SK-N-SH (cell line): ENCODE data around the gene ZNF469. TPM values are rescaled to one million over a fixed set of nuclear protein-coding genes. Genes with fewer than 3 reads are reported as not detected.

Experiments used
- CTCF ChIA-PET: fragments of 300-600, 350-600 bp; formaldehyde crosslinking; extraction: SDS; loops from one replicate; lab custom pipeline; 2021; lab: Yijun Ruan, JAX
- POLR2A ChIA-PET: fragments of 350-600 bp; sonication (Branson Sonifier 250); formaldehyde crosslinking; extraction: SDS; loops from one replicate; lab custom pipeline; 2020; ENCODE audit warnings: antibody characterized with exemption, inconsistent platforms; lab: Yijun Ruan, JAX
- DNase-seq: peaks from one replicate; pipeline ENCODE4 v3.0.0; 2012
- H2AFZ ChIP-seq: fragments of 200-600 bp; sonication (generic); 2 replicates; pipeline ENCODE4 v1.8.1; 2016; ENCODE audit warnings: antibody characterized with exemption, mild to moderate bottlenecking, low read depth
- H3F3A ChIP-seq: fragments of 200-600 bp; sonication (generic); replicated peaks from 2 replicates; pipeline ENCODE3; 2016; ENCODE audit warnings: antibody characterized with exemption, mild to moderate bottlenecking; ENCODE audit not compliant: insufficient read depth
- H3K27ac ChIP-seq, 2 experiments: fragments of 200-500 bp in 1 of 2; fragments of 200-600 bp in 1 of 2; sonication (Bioruptor generic) in 1 of 2; sonication (generic), shearing (Covaris generic) in 1 of 2; 2 replicates each; pipeline versions ENCODE4 v1.5.1 to v1.6.1; 2014 to 2016; ENCODE audit warnings: low read depth in 2 of 2, inconsistent platforms in 1 of 2, low read length in 1 of 2, mild to moderate bottlenecking in 1 of 2, mixed read lengths in 1 of 2
- H3K27me3 ChIP-seq: fragments of 200-600 bp; sonication (generic), shearing (Covaris generic); 2 replicates; pipeline ENCODE4 v1.6.1; 2016; ENCODE audit warnings: mixed run types; ENCODE audit not compliant: insufficient read depth
- H3K36me3 ChIP-seq, 2 experiments: fragments of 200-500 bp in 1 of 2; fragments of 200-600 bp in 1 of 2; sonication (Bioruptor generic) in 1 of 2; sonication (generic) in 1 of 2; replicated peaks in 1 of 2; 2 replicates each; pipeline versions ENCODE3 to v1.5.1; 2014 to 2016; ENCODE audit warnings: low read length in 1 of 2, mild to moderate bottlenecking in 1 of 2; ENCODE audit not compliant: insufficient read depth in 2 of 2, control insufficient read depth in 1 of 2
- H3K4me1 ChIP-seq, 2 experiments: fragments of 200-500 bp in 1 of 2; fragments of 200-600 bp in 1 of 2; sonication (Bioruptor generic) in 1 of 2; sonication (generic), shearing (Covaris generic) in 1 of 2; 2 replicates each; pipeline versions ENCODE4 v1.5.1 to v1.6.1; 2014 to 2016; ENCODE audit warnings: low read depth in 1 of 2, low read length in 1 of 2, mixed run types in 1 of 2; ENCODE audit not compliant: insufficient read depth in 2 of 2, control insufficient read depth in 1 of 2
- H3K4me2 ChIP-seq: fragments of 200-600 bp; sonication (generic), shearing (Covaris generic); 2 replicates; pipeline ENCODE4 v1.6.1; 2017; ENCODE audit warnings: mixed run types
- H3K4me3 ChIP-seq, 2 experiments: fragments of 200-500 bp in 1 of 2; fragments of 200-600 bp in 1 of 2; sonication (Bioruptor generic) in 1 of 2; sonication (generic), shearing (Covaris generic) in 1 of 2; 2 replicates each; pipeline versions ENCODE4 v1.5.1 to v1.8.1; 2014 to 2016; ENCODE audit warnings: low read depth in 2 of 2, inconsistent platforms in 1 of 2, low read length in 1 of 2, mild to moderate bottlenecking in 1 of 2, mixed read lengths in 1 of 2, moderate library complexity in 1 of 2
- H3K79me2 ChIP-seq: fragments of 200-600 bp; sonication (generic); 2 replicates; pipeline ENCODE4 v1.8.1; 2017; ENCODE audit warnings: mild to moderate bottlenecking; ENCODE audit not compliant: insufficient read depth
- H3K9ac ChIP-seq: fragments of 200-600 bp; sonication (generic); 2 replicates; pipeline ENCODE4 v1.6.1; 2017; ENCODE audit warnings: mixed run types
- H3K9me2 ChIP-seq: fragments of 200-600 bp; sonication (generic); 2 replicates; pipeline ENCODE4 v1.6.1; 2017; ENCODE audit warnings: mixed run types
- H3K9me3 ChIP-seq: fragments of 200-600 bp; sonication (generic); 2 replicates; pipeline ENCODE4 v1.6.1; 2017; ENCODE audit warnings: mixed run types, mild to moderate bottlenecking, moderate library complexity
- H4K20me1 ChIP-seq: fragments of 200-600 bp; sonication (generic); 2 replicates; pipeline ENCODE4 v1.6.1; 2017; ENCODE audit warnings: mild to moderate bottlenecking, mixed run types; ENCODE audit not compliant: insufficient read depth
- CHD2 ChIP-seq: fragments of 150-350 bp; IDR thresholded peaks from 2 replicates; pipeline ENCODE4 v1.6.1; 2018; ENCODE audit warnings: low read length; ENCODE audit not compliant: partially characterized antibody
- ELF1 ChIP-seq: IDR thresholded peaks from 2 replicates; pipeline ENCODE4 v1.4.0; 2012
- FOSL2 ChIP-seq: IDR thresholded peaks from 2 replicates; pipeline ENCODE4 v1.4.0; 2012; ENCODE audit warnings: low read depth, mild to moderate bottlenecking, moderate library complexity, borderline replicate concordance
- GABPA ChIP-seq: IDR thresholded peaks from 2 replicates; pipeline ENCODE4 v1.4.0; 2012; ENCODE audit warnings: low read depth, mild to moderate bottlenecking
- GATA2 ChIP-seq: sonication (generic); formaldehyde crosslinking; IDR thresholded peaks from 2 replicates; pipeline ENCODE4 v1.5.0; 2020; ENCODE audit warnings: mild to moderate bottlenecking, missing genetic modification reagents
- JUND ChIP-seq: IDR thresholded peaks from 2 replicates; pipeline ENCODE4 v1.4.0; 2012
- MEF2A ChIP-seq: IDR thresholded peaks from 2 replicates; pipeline ENCODE4 v1.4.0; 2012; ENCODE audit warnings: low read depth, borderline replicate concordance
- NRF1 ChIP-seq: IDR thresholded peaks from 2 replicates; pipeline ENCODE4 v1.6.1; 2012; ENCODE audit warnings: low read depth, mild to moderate bottlenecking, low read length
- PBX3 ChIP-seq: IDR thresholded peaks from 2 replicates; pipeline ENCODE4; 2012
- RFX5 ChIP-seq: IDR thresholded peaks from 2 replicates; pipeline ENCODE4 v1.6.1; 2012; ENCODE audit warnings: mild to moderate bottlenecking, improper control_type of control experiment, low read length
- RXRA ChIP-seq: IDR thresholded peaks from 2 replicates; pipeline ENCODE4 v1.4.0; 2012; ENCODE audit warnings: low read depth, mild to moderate bottlenecking, borderline replicate concordance
- SMC3 ChIP-seq: IDR thresholded peaks from 2 replicates; pipeline ENCODE4 v1.6.1; 2012; ENCODE audit warnings: low read depth, low read length, improper control_type of control experiment
- TEAD4 ChIP-seq: IDR thresholded peaks from 2 replicates; pipeline ENCODE4 v1.4.0; 2012; ENCODE audit warnings: mild to moderate bottlenecking, borderline replicate concordance; ENCODE audit not compliant: insufficient read depth
- USF1 ChIP-seq: IDR thresholded peaks from 2 replicates; pipeline ENCODE4 v1.4.0; 2012; ENCODE audit warnings: low read depth, borderline replicate concordance
- ZBTB33 ChIP-seq: IDR thresholded peaks from 2 replicates; pipeline ENCODE4 v1.4.0; 2012; ENCODE audit warnings: low read depth, borderline replicate concordance
- WGBS: methylation state at CpG from one replicate; pipeline ENCODE4 v1.1.6; 2017; ENCODE audit warnings: low lambda C conversion rate; 5-methylcytosine and 5-hydroxymethylcytosine counted together
- polyA plus RNA-seq, 3 experiments: library from polyadenylated mRNA; depleted of rRNA; stranded (reverse); fragments of >200 nt; gene quantifications; 2 replicates each; pipeline ENCODE4 v1.2.3, GENCODE V29; 2012

ZNF469 gene
- polyA plus RNA-seq, 1 of the 3 experiments (the other 2 are of a cell fraction) = 0.56 TPM

GRCh38 chr16:88363239-88363891 is 19.4 kb upstream of the ZNF469 start:
- CTCF ChIA-PET = interaction anchor here (1.1 to 2.4 kb wide), 3 partner anchors 8 to 74 kb away, joined by 3 to 6 read pairs (median 3); no protein-coding TSS in a partner anchor
- DNase-seq = no peak
- no peaks in the 10 kb centered on the region for H3K36me3 ChIP-seq
- no peaks in the 10 kb centered on the region for H3K9me3 ChIP-seq
- POLR2A ChIA-PET = no interaction called here
- H3K4me2 ChIP-seq = no peak overlapping the region
- H4K20me1 ChIP-seq = no peaks in the 10 kb centered on the region
- no peaks in the 10 kb centered on the region for H3K79me2 ChIP-seq
- no peak overlapping the region for H3K4me3 ChIP-seq
- no peak overlapping the region for H2AFZ ChIP-seq
- H3K27ac ChIP-seq = no peak overlapping the region
- 5% methylated on average over 2 of the region's 2 CpGs for WGBS
- H3K4me1 ChIP-seq = no peaks in the 10 kb centered on the region
- H3K27me3 ChIP-seq = no peaks in the 10 kb centered on the region
- no peaks in the 10 kb centered on the region for H3K9me2 ChIP-seq
- TF ChIP-seq PBX3 (no peak), RFX5 (no peak), NRF1 (no peak), USF1 (no peak), TEAD4 (no peak), MEF2A (no peak), FOSL2 (no peak), ZBTB33 (no peak), GATA2 (CRISPR knock-in tag) (no peak), SMC3 (no peak), ELF1 (no peak)
- TF ChIP-seq, all 33 proteins: peak for 0
- Histone ChIP-seq H3F3A (no peaks in the 10 kb centered on the region), H3K9ac (no peak overlapping the region)

GRCh38 chr16:88365244-88365865 is 17.4 kb upstream of the ZNF469 start:
- Histone ChIP-seq H3F3A (no peaks in the 10 kb centered on the region), H3K4me3 (no peak overlapping the region), H2AFZ (no peak overlapping the region), H3K9me2 (no peaks in the 10 kb centered on the region), H3K27ac (no peak overlapping the region), H3K9ac (no peak overlapping the region), H4K20me1 (no peaks in the 10 kb centered on the region), H3K79me2 (no peaks in the 10 kb centered on the region), H3K9me3 (no peaks in the 10 kb centered on the region), H3K4me1 (no peaks in the 10 kb centered on the region), H3K4me2 (no peak overlapping the region), H3K27me3 (no peaks in the 10 kb centered on the region), H3K36me3 (no peaks in the 10 kb centered on the region)
- CTCF ChIA-PET = interaction anchor here (1.1 to 2.4 kb wide), 2 partner anchors 17 to 19 kb away, joined by 4 to 6 read pairs; partner anchors contain the start of gene ZNF469
- 86% methylated on average over 2 of the region's 6 CpGs for WGBS
- TF ChIP-seq RXRA (no peak), RFX5 (no peak), JUND (no peak), CHD2 (no peak), PBX3 (no peak), GABPA (no peak)
- DNase-seq = no peak
- POLR2A ChIA-PET = no interaction called here
